C4-2B (cell line): ENCODE measurements around the gene LCAT.

Experiments
- CTCF ChIP-seq: fragments of 450-650 bp; conservative IDR thresholded peaks from 2 replicates; pipeline ENCODE4 v1.5.1; 2017; ENCODE audit warnings: mild to moderate bottlenecking
- ZFX ChIP-seq: fragments of 450-650 bp; IDR thresholded peaks from 2 replicates; pipeline ENCODE4 v1.6.1; 2017

DNA sequence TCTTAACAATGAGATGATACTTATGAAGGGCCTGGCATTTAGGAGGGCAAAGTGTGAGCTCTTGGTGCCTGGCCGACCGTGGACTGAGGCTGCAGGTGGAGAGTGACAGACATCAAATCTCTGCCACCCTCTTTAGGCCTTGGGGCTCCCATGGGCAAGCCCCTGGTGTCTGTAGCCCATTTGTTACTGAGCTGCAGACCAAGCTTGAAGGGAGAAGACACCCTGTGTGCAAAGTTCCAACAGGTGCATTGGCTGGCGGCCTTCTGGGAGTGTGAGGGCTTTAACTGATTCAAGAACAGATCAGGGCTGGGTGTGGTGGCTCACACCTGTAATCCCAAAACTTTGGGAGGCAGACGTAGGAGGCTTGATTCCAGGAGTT is 11.5 kb downstream of the LCAT start:
- TF ChIP-seq CTCF (no peak), ZFX (no peak)
